ENCODE results near the gene CDH4.

GRCh38 chr20:61514396-61514795 lies 262.3 kb downstream of the CDH4 start:
- TF ChIP-seq CTCF (IDR thresholded peaks at IDR 0.05; ENCODE audit: insufficient read depth, low read depth, low read length) (no peak), EZH2 (IDR thresholded peaks at IDR 0.05; ENCODE audit: insufficient read depth, low read length) (no peak)

Measured in astrocyte (in vitro differentiated cells and primary cell).